K562 (cell line): Measurements from ENCODE around the gene THOC7. TPM values are rescaled to one million over a fixed set of nuclear protein-coding genes. Genes with fewer than 3 reads are reported as not detected.

Source experiments
- ATAC-seq: fragments of 200-7000 bp; cut with Tn5 transposase; 3 replicates; pipeline ENCODE4 v1.9.1; 2020; ENCODE audit warnings: moderate library complexity
- BruUV-seq: library from RNA; stranded (reverse); fragments of 400-500 nt; replicated peaks from 2 replicates; lab custom pipeline; 2021; lab: Mats Ljungman, UMichigan
- CTCF ChIA-PET: fragments of 300-600 bp; formaldehyde crosslinking; extraction: SDS; loops from one replicate; lab custom pipeline; 2021; ENCODE audit warnings: low intra/inter-chr PET ratio; lab: Yijun Ruan, JAX
- POLR2A ChIA-PET: fragments of 300-600, 350-650 bp; sonication (Branson Sonifier 250); formaldehyde crosslinking; extraction: SDS; loops from one replicate; lab custom pipeline; 2021; ENCODE audit warnings: antibody characterized with exemption, inconsistent platforms; lab: Yijun Ruan, JAX
- DNase-seq, 4 experiments: peaks; one replicate each; pipeline versions ENCODE4 v3.0.0 to v3.0.0-alpha.2; 2011 to 2018; ENCODE audit warnings: low spot score in 3 of 4, mixed read lengths in 3 of 4; ENCODE audit errors: extremely low read depth in 1 of 4
- FAIRE-seq: peaks from 2 replicates; lab custom pipeline; 2011; peaks lifted over from hg19 to GRCh38; lab: Jason Lieb, UNC
- H2AFZ ChIP-seq: 2 replicates; pipeline ENCODE4 v1.6.0; 2011; ENCODE audit warnings: low read depth, low read length, control low read depth, inconsistent platforms
- H3K27ac ChIP-seq: fragments of 200-600 bp; 3 replicates; pipeline ENCODE4 v1.8.0; 2011; ENCODE audit warnings: low read depth, mild to moderate bottlenecking, control low read depth, inconsistent platforms, low read length, moderate library complexity, mixed read lengths; ENCODE audit errors: extremely low read depth
- H3K27me3 ChIP-seq, 2 experiments: fragments of 300-600 bp in 1 of 2; 2 replicates in 1 of 2; 3 replicates in 1 of 2; pipeline versions ENCODE4 v1.6.0 to v1.8.0; 2011; ENCODE audit warnings: inconsistent platforms in 2 of 2, low read length in 2 of 2, mild to moderate bottlenecking in 1 of 2, mixed read lengths in 1 of 2, moderate library complexity in 1 of 2; ENCODE audit not compliant: control insufficient read depth in 2 of 2, insufficient read depth in 2 of 2
- H3K36me3 ChIP-seq: fragments of 300-600 bp; 3 replicates; pipeline ENCODE4 v1.8.0; 2011; ENCODE audit warnings: mild to moderate bottlenecking, low read length, inconsistent platforms; ENCODE audit not compliant: control insufficient read depth, insufficient read depth
- H3K4me1 ChIP-seq, 2 experiments: fragments of 200-600 bp in 1 of 2; replicated peaks in 1 of 2; 2 replicates in 1 of 2; 3 replicates in 1 of 2; pipeline versions ENCODE4 v1.5.1 to v1.8.0; 2011; ENCODE audit warnings: inconsistent platforms in 2 of 2, low read length in 2 of 2, mild to moderate bottlenecking in 1 of 2, mixed read lengths in 1 of 2, moderate library complexity in 1 of 2; ENCODE audit not compliant: control insufficient read depth in 2 of 2, insufficient read depth in 2 of 2
- H3K4me2 ChIP-seq: 2 replicates; pipeline ENCODE4 v1.6.1; 2011; ENCODE audit warnings: low read length, control low read depth, inconsistent platforms, mixed read lengths; ENCODE audit not compliant: insufficient read depth
- H3K4me3 ChIP-seq: fragments of 200-600 bp; sonication (generic), shearing (Covaris generic); 2 replicates; pipeline ENCODE4 v1.5.1; 2016; ENCODE audit warnings: control low read depth, inconsistent platforms
- H3K79me2 ChIP-seq: fragments of 200-600 bp; 3 replicates; pipeline ENCODE4 v1.8.0; 2011; ENCODE audit warnings: low read length, inconsistent platforms; ENCODE audit not compliant: control insufficient read depth, insufficient read depth
- H3K9ac ChIP-seq, 2 experiments: 2 replicates each; pipeline versions ENCODE4 v1.6.0 to v1.6.1; 2011; ENCODE audit warnings: low read depth in 2 of 2, low read length in 2 of 2, control low read depth in 1 of 2, inconsistent platforms in 1 of 2, mild to moderate bottlenecking in 1 of 2, mixed read lengths in 1 of 2; ENCODE audit not compliant: insufficient read depth in 1 of 2
- H3K9me1 ChIP-seq: one replicate; pipeline ENCODE4 v1.6.0; 2011; ENCODE audit warnings: inconsistent platforms, mild to moderate bottlenecking, low read length, moderate library complexity; ENCODE audit not compliant: control insufficient read depth, insufficient read depth
- H3K9me3 ChIP-seq: replicated peaks from 2 replicates; pipeline ENCODE4 v1.5.1; 2011; ENCODE audit warnings: low read depth, low read length, inconsistent platforms; ENCODE audit not compliant: control insufficient read depth, insufficient read depth
- H4K20me1 ChIP-seq: replicated peaks from 2 replicates; pipeline ENCODE4 v1.6.1; 2011; ENCODE audit warnings: low read length, inconsistent platforms, mixed read lengths; ENCODE audit not compliant: control insufficient read depth, insufficient read depth
- CBX3 ChIP-seq, 2 experiments: IDR thresholded peaks; 1 replicate in 1 of 2; 2 replicates in 1 of 2; pipeline ENCODE4 v1.6.1; 2012; ENCODE audit warnings: inconsistent platforms in 2 of 2, low read length in 2 of 2, borderline replicate concordance in 1 of 2, control low read depth in 1 of 2
- E2F3 ChIP-seq: fragments of 250-450 bp; sonication (Bioruptor Pico); IDR thresholded peaks from 2 replicates; pipeline ENCODE4 v1.4.0; 2020; ENCODE audit warnings: mild to moderate bottlenecking
- NR2C2 ChIP-seq, 2 experiments: fragments of 200-800 bp in 1 of 2; sonication (Bioruptor generic) in 1 of 2; sonication (generic) in 1 of 2; formaldehyde crosslinking in 1 of 2; IDR thresholded peaks; 2 replicates each; pipeline versions ENCODE4 v1.6.1 to v1.8.0; 2016 to 2022; ENCODE audit warnings: mild to moderate bottlenecking in 1 of 2, missing compliant biosample characterization in 1 of 2, missing genetic modification characterization in 1 of 2, missing genetic modification reagents in 1 of 2
- POLR3G ChIP-seq: IDR thresholded peaks from 2 replicates; pipeline ENCODE4 v1.6.1; 2011; ENCODE audit not compliant: insufficient read length, insufficient replicate concordance; ENCODE audit errors: extremely low read depth
- SIN3B ChIP-seq: fragments of 450-650 bp; IDR thresholded peaks from 2 replicates; pipeline ENCODE4 v1.6.1; 2017; ENCODE audit warnings: low read depth, mild to moderate bottlenecking, moderate library complexity
- ZEB2 ChIP-seq: fragments of 450-650 bp; IDR thresholded peaks from 2 replicates; pipeline ENCODE4 v1.6.1; 2016
- ZFP36 ChIP-seq: fragments of 150-350 bp; IDR thresholded peaks from 2 replicates; pipeline ENCODE4 v1.6.1; 2018; ENCODE audit warnings: low read length, low read depth; ENCODE audit not compliant: partially characterized antibody
- ZKSCAN8 ChIP-seq: fragments of 200-800 bp; sonication (Bioruptor generic); IDR thresholded peaks from 2 replicates; pipeline ENCODE4 v1.6.1; 2016; ENCODE audit warnings: missing genetic modification characterization, missing compliant biosample characterization
- ZNF184 ChIP-seq: sonication (generic); formaldehyde crosslinking; IDR thresholded peaks from 2 replicates; pipeline ENCODE4 v1.5.0; 2020; ENCODE audit warnings: missing genetic modification reagents
- ZNF507 ChIP-seq: conservative IDR thresholded peaks from 2 replicates; pipeline ENCODE4 v1.6.1; 2017; ENCODE audit warnings: missing genetic modification characterization, missing compliant biosample characterization
- WGBS: fragments of 100-300 bp; shearing (Covaris generic); methylation state at CpG from one replicate; pipeline ENCODE4 v1.1.6; 2016; ENCODE audit warnings: low coverage, mixed read lengths; ENCODE audit not compliant: insufficient coverage; ENCODE audit errors: missing lambda C conversion rate; 5-methylcytosine and 5-hydroxymethylcytosine counted together
- in situ Hi-C: fragments of 300-500 bp; cut with MboI; formaldehyde crosslinking; loops from 4 replicates; pipeline ENCODE4 v1.15.0; 2018; ENCODE audit warnings: inconsistent platforms, mixed read lengths
- intact Hi-C: fragments of 100-400 bp; cut with micrococcal nuclease; formaldehyde crosslinking; loops from 2 replicates; pipeline ENCODE4 v1.14.2; 2022
- polyA plus RNA-seq, 8 experiments: library from polyadenylated mRNA; depleted of rRNA in 4 of 8; stranded (reverse) in 5 of 8; unstranded in 3 of 8; fragments of >200 nt; fragmentation: Nextera tagmentation in 2 of 8; fragmentation: Illumina TruSeq in 1 of 8; extraction: Ambion mirVana in 2 of 8; extraction: Trizol in 1 of 8; gene quantifications; 2 replicates each; pipeline versions ENCODE4 v1.2.1 to v1.2.3, GENCODE V29; 2011 to 2014; ENCODE audit warnings: inconsistent platforms in 1 of 8, missing spikeins in 1 of 8
- total RNA-seq, 7 experiments: library from RNA; depleted of rRNA in 6 of 7; stranded (reverse); fragments of >200 nt in 6 of 7; fragmentation: Illumina TruSeq in 2 of 7; extraction: Trizol in 2 of 7; gene quantifications; 2 replicates each; pipeline versions ENCODE4 v1.2.1 to v1.2.3, GENCODE V29; 2011 to 2021; ENCODE audit warnings: low replicate concordance in 1 of 7
- TF ChIP-seq, protein P1 (sequence below): fragments of 250-450 bp; sonication (Bioruptor Pico); IDR thresholded peaks from 2 replicates; pipeline ENCODE4 v1.8.0; 2022; ENCODE audit warnings: moderate library complexity, mild to moderate bottlenecking, inconsistent platforms

Gene THOC7
- total and polyA plus RNA-seq, 9 of the 15 experiments (the other 6 are each of a cell fraction or from before 2014, with no cell fraction given) = 56.5 to 129 (median 94.7) TPM

DNA sequence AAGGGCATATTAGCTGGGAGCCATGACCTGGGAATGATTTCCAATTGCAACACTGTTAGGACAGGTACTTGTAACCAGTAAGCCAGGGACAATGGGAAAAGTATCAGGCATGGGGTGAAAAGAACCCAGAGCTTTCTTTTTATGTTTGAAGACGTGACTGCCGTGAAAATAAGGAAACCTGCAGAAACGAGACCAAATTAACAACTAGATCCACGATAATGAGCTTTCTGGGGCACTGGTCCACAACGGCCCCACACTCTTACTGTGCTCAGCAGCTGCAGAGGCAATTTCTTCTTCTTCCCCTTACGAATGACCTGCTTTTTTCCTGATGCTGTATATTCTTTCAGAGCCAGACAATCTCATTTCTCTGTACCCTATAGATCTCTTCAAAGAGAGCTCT is 33.1 kb downstream of the THOC7 start:
- Histone ChIP-seq H3K4me1 (no peaks in the 10 kb centered on the region), H3K27me3 (no peaks in the 10 kb centered on the region), H3K9ac (no peak overlapping the region), H3K4me3 (no peak overlapping the region), H3K9me1 (no peaks in the 10 kb centered on the region), H2AFZ (no peak overlapping the region), H3K4me2 (no peak overlapping the region), H3K36me3 (peaks cover 33% of the 10 kb centered on the region; the same call in 1 of the 3 replicates), H3K27ac (no peak overlapping the region), H4K20me1 (no peaks in the 10 kb centered on the region), H3K79me2 (no peaks in the 10 kb centered on the region), H3K9me3 (no peaks in the 10 kb centered on the region)
- in situ Hi-C loops (no loop called here), intact Hi-C loops (no loop called here)
- TF ChIP-seq NR2C2 (CRISPR knock-in tag; IDR thresholded peaks at IDR 0.05) (no peak), NR2C2 (tag; IDR thresholded peaks at IDR 0.05) (no peak), ZNF507 (tag) (no peak), SIN3B (no peak), ZFP36 (no peak), ZNF184 (CRISPR knock-in tag) (no peak), POLR3G (no peak), ZEB2 (no peak), ZKSCAN8 (CRISPR knock-in tag) (no peak), CBX3 (IDR thresholded peaks at IDR 0.05; ENCODE audit: borderline replicate concordance in 1 of 2, low read length in 2 of 2) (no peak), E2F3 (CRISPR knock-in tag) (no peak)
- TF ChIP-seq, protein P1, sequence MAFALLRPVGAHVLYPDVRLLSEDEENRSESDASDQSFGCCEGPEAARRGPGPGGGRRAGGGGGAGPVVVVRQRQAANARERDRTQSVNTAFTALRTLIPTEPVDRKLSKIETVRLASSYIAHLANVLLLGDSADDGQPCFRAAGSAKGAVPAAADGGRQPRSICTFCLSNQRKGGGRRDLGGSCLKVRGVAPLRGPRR (CRISPR knock-in tag) = no peak
- no TSS peak for BruUV-seq
- FAIRE-seq = no peak
- DNase-seq = no peak
- ATAC-seq = no peak
- ChIA-PET POLR2A (no interaction called here), CTCF (no interaction called here)
- WGBS = 82% methylated on average over 6 of the region's 6 CpGs
